Activated gamma-delta T cell (primary cell): ENCODE results near the gene RILPL1.

Experiments
- DNase-seq: peaks from one replicate; lab custom pipeline; 2025; lab: John Stamatoyannopoulos, UW

RILPL1 gene

GRCh38 chr12:123428591-123428990, 104.9 kb downstream of the RILPL1 start:
- DNase-seq = no peak

GRCh38 chr12:123427036-123427769, 106.3 kb downstream of the RILPL1 start:
- DNase-seq = no peak

- no peak for DNase-seq
Measured at GRCh38 chr12:123421314-123421713, 112.2 kb downstream of the RILPL1 start.
